ENCODE data around the gene DDX24.

GRCh38 chr14:94044476-94045091 is 36.4 kb downstream of the DDX24 start:
- TF ChIP-seq CTCF (IDR thresholded peaks at IDR 0.05) (no peak), POLR2AphosphoS5 (IDR thresholded peaks at IDR 0.05) (no peak), EP300 (IDR thresholded peaks at IDR 0.05) (no peak), POLR2A (IDR thresholded peaks at IDR 0.05) (no peak)

Measured in suprapubic skin (tissue), 4 donors.